ENCODE results near the gene IL16.

IL16 gene

GRCh38 chr15:81170511-81170910 lies 26.2 kb upstream of the IL16 start:
- no peak for TF ChIP-seq SIN3A (IDR thresholded peaks at IDR 0.05; ENCODE audit: borderline replicate concordance, insufficient read depth, low read length)
- no peak for TF ChIP-seq FOXP2 (optimal IDR thresholded peaks at IDR 0.05; ENCODE audit: borderline replicate concordance, extremely low read depth, extremely low read length, insufficient read depth)
- no peak for TF ChIP-seq POLR2AphosphoS5 (IDR thresholded peaks at IDR 0.05; ENCODE audit: low read depth, low read length)
- TF ChIP-seq TAF1 (IDR thresholded peaks at IDR 0.05; ENCODE audit: borderline replicate concordance, insufficient read depth, low read length), result no peak
- no peak for TF ChIP-seq REST (IDR thresholded peaks at IDR 0.05; ENCODE audit: insufficient read depth in 1 of 2, low read depth in 2 of 2, low read length in 2 of 2)

DNA sequence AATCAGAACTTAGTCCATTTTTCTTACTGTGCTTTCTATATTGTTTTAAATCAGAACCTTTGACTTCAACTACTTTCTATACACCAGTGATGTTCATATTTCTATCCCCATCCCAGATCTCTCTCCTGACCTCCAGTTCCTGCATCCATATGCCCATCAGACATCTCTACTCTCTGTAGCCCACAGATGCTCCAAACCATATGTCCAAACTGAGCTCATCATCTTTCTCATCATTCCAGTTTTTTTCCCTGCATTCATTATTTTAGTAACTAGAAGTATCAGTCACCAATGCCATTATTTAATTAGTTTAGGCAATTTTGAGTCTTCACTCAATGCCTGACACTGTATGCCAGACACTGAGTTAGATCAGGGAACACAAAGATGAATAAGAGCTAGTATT lies 25.4 kb upstream of the IL16 start:
- TF ChIP-seq POLR2AphosphoS5 (IDR thresholded peaks at IDR 0.05; ENCODE audit: low read depth, low read length), result no peak
- no peak for TF ChIP-seq FOXP2 (optimal IDR thresholded peaks at IDR 0.05; ENCODE audit: borderline replicate concordance, extremely low read depth, extremely low read length, insufficient read depth)
- no peak for TF ChIP-seq REST (IDR thresholded peaks at IDR 0.05; ENCODE audit: insufficient read depth in 1 of 2, low read depth in 2 of 2, low read length in 2 of 2)
- TF ChIP-seq TAF1 (IDR thresholded peaks at IDR 0.05; ENCODE audit: borderline replicate concordance, insufficient read depth, low read length), result no peak
- no peak for TF ChIP-seq SIN3A (IDR thresholded peaks at IDR 0.05; ENCODE audit: borderline replicate concordance, insufficient read depth, low read length)

DNA sequence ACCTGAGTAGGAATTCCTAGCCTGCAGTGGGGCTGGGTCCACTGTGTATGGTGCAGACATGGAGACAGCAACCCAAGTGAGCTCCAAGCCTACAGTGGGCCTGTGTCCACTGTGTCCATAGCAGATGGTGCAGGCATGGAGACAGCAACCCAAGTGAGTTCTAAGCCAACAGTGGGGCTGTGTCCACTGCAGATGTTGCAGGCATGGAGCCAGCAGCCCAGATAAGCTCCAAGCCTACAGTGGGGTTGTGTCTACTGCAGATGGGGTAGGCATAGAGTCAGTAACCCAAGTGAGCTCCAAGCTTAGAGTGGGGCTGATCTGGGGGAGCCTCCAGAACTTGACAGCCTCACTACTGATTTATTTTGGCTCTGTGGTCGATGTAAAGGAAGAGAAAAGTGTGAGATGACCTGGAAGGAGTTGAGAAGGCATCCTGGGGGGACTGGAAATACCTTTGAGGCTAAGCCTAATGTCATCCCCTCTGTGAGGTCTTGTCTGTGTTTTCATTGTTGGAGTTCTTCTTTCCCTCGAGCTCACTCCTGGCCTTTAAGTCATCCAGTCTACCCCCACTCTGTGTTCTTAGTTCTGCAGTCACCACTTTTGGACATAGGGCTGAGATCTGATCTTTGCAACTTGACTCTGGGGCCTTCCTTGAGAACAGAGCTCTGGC lies 22.4 kb upstream of the IL16 start:
- TF ChIP-seq POLR2AphosphoS5 (IDR thresholded peaks at IDR 0.05; ENCODE audit: low read depth, low read length), result no peak
- TF ChIP-seq TAF1 (IDR thresholded peaks at IDR 0.05; ENCODE audit: borderline replicate concordance, insufficient read depth, low read length), result no peak
- TF ChIP-seq FOXP2 (optimal IDR thresholded peaks at IDR 0.05; ENCODE audit: borderline replicate concordance, extremely low read depth, extremely low read length, insufficient read depth), result no peak
- no peak for TF ChIP-seq SIN3A (IDR thresholded peaks at IDR 0.05; ENCODE audit: borderline replicate concordance, insufficient read depth, low read length)
- TF ChIP-seq REST (IDR thresholded peaks at IDR 0.05; ENCODE audit: insufficient read depth in 1 of 2, low read depth in 2 of 2, low read length in 2 of 2), result no peak

DNA sequence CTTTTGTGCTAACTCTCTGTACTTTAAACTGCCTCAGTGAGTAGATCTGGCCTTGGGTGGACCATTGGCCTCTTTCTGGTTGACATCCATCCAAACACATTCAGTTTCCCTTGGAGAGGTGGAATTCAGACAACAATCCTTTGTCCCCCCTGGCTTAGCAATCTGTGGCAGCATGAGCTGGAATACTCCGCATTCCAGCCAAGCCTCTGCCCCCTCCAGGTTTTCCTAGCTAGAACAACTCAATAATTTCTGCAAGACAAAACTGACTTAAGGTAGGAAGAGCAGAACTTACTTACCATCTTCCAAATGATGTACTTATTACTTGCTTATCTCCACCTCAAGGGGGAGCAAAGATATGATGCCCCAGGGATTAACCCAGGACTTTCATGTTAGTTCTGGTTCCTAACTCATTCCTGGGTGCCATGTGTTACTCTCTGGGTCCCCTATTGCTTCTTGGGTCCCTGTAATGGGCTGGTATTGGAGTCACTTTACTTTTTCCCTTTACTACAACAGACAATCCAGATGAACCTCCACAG lies 21.8 kb upstream of the IL16 start:
- TF ChIP-seq FOXP2 (optimal IDR thresholded peaks at IDR 0.05; ENCODE audit: borderline replicate concordance, extremely low read depth, extremely low read length, insufficient read depth), result no peak
- TF ChIP-seq POLR2AphosphoS5 (IDR thresholded peaks at IDR 0.05; ENCODE audit: low read depth, low read length), result no peak
- TF ChIP-seq TAF1 (IDR thresholded peaks at IDR 0.05; ENCODE audit: borderline replicate concordance, insufficient read depth, low read length), result no peak
- TF ChIP-seq REST (IDR thresholded peaks at IDR 0.05; ENCODE audit: insufficient read depth in 1 of 2, low read depth in 2 of 2, low read length in 2 of 2), result no peak
- TF ChIP-seq SIN3A (IDR thresholded peaks at IDR 0.05; ENCODE audit: borderline replicate concordance, insufficient read depth, low read length), result no peak
